Activated CD4-positive, alpha-beta T cell treated with anti-CD3 and anti-CD28 coated beads, Interleukin-2, amount 50 U/mL, for 24 hours (primary cell): ENCODE data around the gene CNST.

Source experiments
- DNase-seq, 2 donors: peaks; one replicate each; pipeline ENCODE4 v3.0.0-alpha.2; 2020; ENCODE audit warnings: low read depth in 1 of 2, low spot score in 1 of 2

Gene CNST

GRCh38 chr1:246566128-246566812 is at the start of gene CNST, which contains the start of gene TFB2M:
TSS of gene CNST (plus strand) at chr1:246566456. CDS start at chr1:246591563, 25,107 bp downstream.
TSS of gene TFB2M (minus strand) at chr1:246566261. CDS start at chr1:246566138, 123 bp downstream.
- DNase-seq = peak; percentile 81 to 95

- DNase-seq = no peak
These were observed 48.9 kb upstream of the CNST start for GRCh38 chr1:246517391-246517790.

GRCh38 chr1:246518456-246519205 is 47.6 kb upstream of the CNST start:
- DNase-seq = no peak

- no peak for DNase-seq
These were observed 46.7 kb upstream of the CNST start for GRCh38 chr1:246519514-246519913.

GRCh38 chr1:246526380-246526779 is 39.9 kb upstream of the CNST start:
- DNase-seq = no peak

- DNase-seq = no peak
These were observed 39.3 kb upstream of the CNST start for GRCh38 chr1:246526915-246527314.

GRCh38 chr1:246527402-246528088 is 38.7 kb upstream of the CNST start:
- DNase-seq = no peak

- no peak for DNase-seq
These were observed 37.1 kb upstream of the CNST start for GRCh38 chr1:246528933-246529731.

GRCh38 chr1:246530482-246530881 is 35.8 kb upstream of the CNST start:
- DNase-seq = no peak

GRCh38 chr1:246532519-246532918 is 33.7 kb upstream of the CNST start:
- DNase-seq = no peak

- DNase-seq = no peak
These were observed 32.8 kb upstream of the CNST start for GRCh38 chr1:246533371-246533905.

- no peak for DNase-seq
These were observed 32.1 kb upstream of the CNST start for GRCh38 chr1:246534114-246534513.

- no peak for DNase-seq
These were observed 28.8 kb upstream of the CNST start for GRCh38 chr1:246537441-246537840.

- no peak for DNase-seq
These were observed 28.4 kb upstream of the CNST start for GRCh38 chr1:246537887-246538286.

GRCh38 chr1:246540738-246541491 is 25.3 kb upstream of the CNST start:
- no peak for DNase-seq

- DNase-seq = no peak
These were observed 22.3 kb upstream of the CNST start for GRCh38 chr1:246544001-246544400.

GRCh38 chr1:246549665-246550064 is 16.6 kb upstream of the CNST start:
- DNase-seq = no peak

GRCh38 chr1:246550402-246550801 is 15.9 kb upstream of the CNST start:
- DNase-seq = no peak

GRCh38 chr1:246552110-246552509 is 14.1 kb upstream of the CNST start:
- no peak for DNase-seq

GRCh38 chr1:246554201-246554600 is 12.1 kb upstream of the CNST start:
- DNase-seq = no peak
